Caco-2 (cell line): Measurements from ENCODE around the gene KRT81. TPM values are rescaled to one million over a fixed set of nuclear protein-coding genes. Genes with fewer than 3 reads are reported as not detected.

Experiments used
- BruUV-seq: library from RNA; stranded (reverse); fragments of 400-500 nt; replicated peaks from 2 replicates; lab custom pipeline; 2021; lab: Mats Ljungman, UMichigan
- CTCF ChIA-PET: fragments of 300-600 bp; sonication (Branson Sonifier 250); formaldehyde crosslinking; loops from one replicate; lab custom pipeline; 2022; ENCODE audit warnings: antibody characterized with exemption; lab: Charles Lee
- POLR2A ChIA-PET: fragments of 300-600 bp; sonication (Branson Sonifier 250); formaldehyde crosslinking; loops from one replicate; lab custom pipeline; 2022; ENCODE audit warnings: antibody characterized with exemption; lab: Charles Lee
- DNase-seq, 2 experiments: peaks; one replicate each; pipeline versions ENCODE4 v3.0.0 to v3.0.0-alpha.2; 2020 to 2022
- H3K27me3 ChIP-seq: replicated peaks from 2 replicates; pipeline ENCODE4 v1.6.0; 2011; ENCODE audit warnings: low read length; ENCODE audit not compliant: control insufficient read depth, insufficient read depth
- H3K36me3 ChIP-seq: 2 replicates; pipeline ENCODE4 v1.5.1; 2011; ENCODE audit warnings: low read length; ENCODE audit not compliant: control insufficient read depth, insufficient read depth
- H3K4me1 ChIP-seq: fragments of 250-450 bp; sonication (Bioruptor Pico); 2 replicates; pipeline ENCODE4 v1.5.1; 2020; ENCODE audit warnings: mild to moderate bottlenecking
- H3K4me3 ChIP-seq: 2 replicates; pipeline ENCODE4 v1.5.1; 2011; ENCODE audit warnings: low read depth, mild to moderate bottlenecking, control low read depth, low read length
- H3K9me3 ChIP-seq: fragments of 250-450 bp; sonication (Bioruptor Pico); 2 replicates; pipeline ENCODE4 v1.5.1; 2020; ENCODE audit warnings: mild to moderate bottlenecking, moderate library complexity
- H3K27ac Mint-ChIP-seq: one replicate; pipeline ENCODE4 v1.8.0; 2022; ENCODE audit warnings: mixed read lengths; ENCODE audit not compliant: unreplicated experiment
- H3K27me3 Mint-ChIP-seq: one replicate; pipeline ENCODE4 v1.8.0; 2022; ENCODE audit warnings: mixed read lengths; ENCODE audit not compliant: insufficient read depth, unreplicated experiment
- H3K36me3 Mint-ChIP-seq: one replicate; pipeline ENCODE4 v1.8.0; 2022; ENCODE audit warnings: mild to moderate bottlenecking, mixed read lengths; ENCODE audit not compliant: insufficient read depth, unreplicated experiment
- H3K4me1 Mint-ChIP-seq: one replicate; pipeline ENCODE4 v1.8.0; 2022; ENCODE audit warnings: low read depth, mixed read lengths; ENCODE audit not compliant: unreplicated experiment
- H3K4me3 Mint-ChIP-seq: one replicate; pipeline ENCODE4 v1.8.0; 2022; ENCODE audit warnings: mild to moderate bottlenecking, moderate library complexity, mixed read lengths; ENCODE audit not compliant: unreplicated experiment
- H3K9me3 Mint-ChIP-seq: one replicate; pipeline ENCODE4 v1.8.0; 2022; ENCODE audit warnings: mixed read lengths; ENCODE audit not compliant: unreplicated experiment
- intact Hi-C: fragments of 100-400 bp; cut with micrococcal nuclease; formaldehyde crosslinking; loops from one replicate; pipeline ENCODE4 v1.10.0; 2022; ENCODE audit not compliant: unreplicated experiment
- total RNA-seq: library from RNA; stranded (reverse); gene quantifications from 2 replicates; pipeline ENCODE4 v1.2.3, GENCODE V29; 2022
- TF ChIP-seq, protein P1 (sequence below), 2 experiments: fragments of 200-600 bp in 1 of 2; IDR thresholded peaks; 1 replicate in 1 of 2; 2 replicates in 1 of 2; pipeline versions ENCODE4 v1.5.1 to v1.8.0; 2011 to 2022; ENCODE audit warnings: antibody characterized with exemption in 1 of 2, control low read depth in 1 of 2, inconsistent platforms in 1 of 2, low read depth in 1 of 2, low read length in 1 of 2, mild to moderate bottlenecking in 1 of 2, moderate library complexity in 1 of 2; ENCODE audit not compliant: insufficient read depth in 1 of 2, severe bottlenecking in 1 of 2, unreplicated experiment in 1 of 2

Gene KRT81
- total RNA-seq, 1 experiment from 2014 or later = 0.45 TPM

GRCh38 chr12:52280319-52280795 lies 11.0 kb downstream of the KRT81 start:
- Mint-ChIP-seq H3K36me3 (no peaks in the 10 kb centered on the region), H3K27ac (peak overlapping the region; percentile 89), H3K9me3 (no peaks in the 10 kb centered on the region), H3K4me3 (no peak overlapping the region), H3K4me1 (peaks cover 27% of the 10 kb centered on the region), H3K27me3 (no peaks in the 10 kb centered on the region)
- H3K4me3 ChIP-seq = no peak overlapping the region
- CTCF ChIA-PET = interaction anchor here (1.4 to 2.7 kb wide), 4 partner anchors 39 to 64 kb away, joined by 3 to 8 read pairs (median 6); no protein-coding TSS in a partner anchor
- TF ChIP-seq, protein P1, sequence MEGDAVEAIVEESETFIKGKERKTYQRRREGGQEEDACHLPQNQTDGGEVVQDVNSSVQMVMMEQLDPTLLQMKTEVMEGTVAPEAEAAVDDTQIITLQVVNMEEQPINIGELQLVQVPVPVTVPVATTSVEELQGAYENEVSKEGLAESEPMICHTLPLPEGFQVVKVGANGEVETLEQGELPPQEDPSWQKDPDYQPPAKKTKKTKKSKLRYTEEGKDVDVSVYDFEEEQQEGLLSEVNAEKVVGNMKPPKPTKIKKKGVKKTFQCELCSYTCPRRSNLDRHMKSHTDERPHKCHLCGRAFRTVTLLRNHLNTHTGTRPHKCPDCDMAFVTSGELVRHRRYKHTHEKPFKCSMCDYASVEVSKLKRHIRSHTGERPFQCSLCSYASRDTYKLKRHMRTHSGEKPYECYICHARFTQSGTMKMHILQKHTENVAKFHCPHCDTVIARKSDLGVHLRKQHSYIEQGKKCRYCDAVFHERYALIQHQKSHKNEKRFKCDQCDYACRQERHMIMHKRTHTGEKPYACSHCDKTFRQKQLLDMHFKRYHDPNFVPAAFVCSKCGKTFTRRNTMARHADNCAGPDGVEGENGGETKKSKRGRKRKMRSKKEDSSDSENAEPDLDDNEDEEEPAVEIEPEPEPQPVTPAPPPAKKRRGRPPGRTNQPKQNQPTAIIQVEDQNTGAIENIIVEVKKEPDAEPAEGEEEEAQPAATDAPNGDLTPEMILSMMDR (IDR thresholded peaks at IDR 0.05; ENCODE audit: insufficient read depth in 1 of 2, low read depth in 1 of 2, low read length in 1 of 2, severe bottlenecking in 1 of 2, unreplicated experiment in 1 of 2) = no peak
- no peaks in the 10 kb centered on the region for H3K36me3 ChIP-seq
- POLR2A ChIA-PET = interaction anchor here (1.5 kb wide), 1 partner anchor 28 kb away, joined by 3 read pairs; no protein-coding TSS in a partner anchor
- intact Hi-C loops = loop anchor here (2.0 to 5.0 kb wide), 4 partner anchors 18 to 47 kb away; no protein-coding TSS in a partner anchor
- DNase-seq = peak; percentile 70 to 76
- no peaks in the 10 kb centered on the region for H3K27me3 ChIP-seq
- H3K4me1 ChIP-seq = peaks cover 33% of the 10 kb centered on the region
- H3K9me3 ChIP-seq = no peaks in the 10 kb centered on the region
- no TSS peak for BruUV-seq

DNA sequence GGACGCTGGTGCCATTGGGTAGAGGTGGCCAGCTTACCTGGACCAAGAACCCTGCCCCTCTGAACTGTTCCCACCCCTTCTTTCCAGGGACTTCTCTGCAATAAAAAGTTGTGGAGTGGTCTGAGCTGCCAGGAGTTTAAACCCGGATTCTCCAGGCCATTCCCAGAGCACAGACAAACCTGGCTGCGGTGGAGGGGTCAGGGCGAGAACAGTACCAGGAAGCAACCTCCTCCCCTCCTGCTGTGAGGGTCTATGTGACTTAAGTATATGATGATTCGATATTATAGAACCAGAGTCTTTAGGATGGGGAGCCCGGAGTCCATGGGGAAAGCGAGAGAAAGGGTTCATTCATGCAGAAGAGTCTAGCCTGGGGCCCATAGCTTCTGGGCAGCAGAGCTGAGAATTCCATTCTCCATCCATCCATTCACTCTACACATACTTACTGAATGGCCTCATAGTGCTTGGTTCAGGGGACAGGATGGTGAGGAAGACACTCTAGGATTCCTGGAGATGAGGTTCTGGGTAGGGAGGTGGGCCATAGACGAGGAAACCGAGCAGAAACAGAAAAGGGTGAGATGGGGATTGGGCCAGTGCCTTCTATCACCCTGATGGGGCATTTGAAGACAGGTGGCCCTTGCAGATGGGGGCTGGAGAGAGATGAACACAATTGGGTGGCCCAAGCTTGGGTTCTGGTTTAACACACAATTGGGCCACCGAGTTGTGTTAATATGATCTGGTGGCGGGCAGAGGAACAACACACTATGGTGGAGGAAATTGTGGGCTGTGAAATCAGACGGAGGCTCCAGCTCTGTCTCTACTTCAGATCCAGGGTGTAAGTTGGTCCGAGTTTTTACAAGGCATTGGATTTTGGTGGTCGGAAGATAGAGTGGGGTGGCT lies 11.7 kb downstream of the KRT81 start:
- BruUV-seq = TSS peak; percentile 81
- Histone ChIP-seq H3K4me1 (peaks cover 33% of the 10 kb centered on the region), H3K4me3 (no peak overlapping the region), H3K9me3 (no peaks in the 10 kb centered on the region), H3K36me3 (no peaks in the 10 kb centered on the region), H3K27me3 (no peaks in the 10 kb centered on the region)
- H3K4me1 Mint-ChIP-seq = peaks cover 27% of the 10 kb centered on the region
- intact Hi-C loops = loop anchor here (2.0 to 5.0 kb wide), 4 partner anchors 17 to 48 kb away; no protein-coding TSS in a partner anchor
- no peak for DNase-seq
- no peaks in the 10 kb centered on the region for H3K36me3 Mint-ChIP-seq
- H3K9me3 Mint-ChIP-seq = no peaks in the 10 kb centered on the region
- TF ChIP-seq, protein P1 (IDR thresholded peaks at IDR 0.05; ENCODE audit: insufficient read depth in 1 of 2, low read depth in 1 of 2, low read length in 1 of 2, severe bottlenecking in 1 of 2, unreplicated experiment in 1 of 2) = no peak
- ChIA-PET CTCF (interaction anchor here (0.5 to 2.7 kb wide), 20 partner anchors 10 to 124 kb away, joined by 3 to 9 read pairs (median 5); no protein-coding TSS in a partner anchor), POLR2A (interaction anchor here (0.8 kb wide), 1 partner anchor 133 kb away, joined by 4 read pairs; no protein-coding TSS in a partner anchor)
- peak overlapping the region; percentile 70 for H3K4me3 Mint-ChIP-seq
- peak overlapping the region; percentile 89 for H3K27ac Mint-ChIP-seq
- no peaks in the 10 kb centered on the region for H3K27me3 Mint-ChIP-seq
